ENCODE results near the gene GLG1. TPM values are rescaled to one million over a fixed set of nuclear protein-coding genes. Genes with fewer than 3 reads are reported as not detected.

GLG1 gene
- total RNA-seq, 1 donor from 2014 or later: 153 TPM

- H3K27me3 Mint-ChIP-seq (ENCODE audit: low read depth, unreplicated experiment): no peaks in the 10 kb centered on the region
- Histone ChIP-seq H3K9me3 (ENCODE audit: insufficient read depth, low read depth, low read length) (no peaks in the 10 kb centered on the region), H3K27me3 (ENCODE audit: insufficient read depth, low read length) (no peaks in the 10 kb centered on the region), H3K9ac (ENCODE audit: low read length) (no peak overlapping the region), H3K36me3 (ENCODE audit: insufficient read depth, low read length) (no peaks in the 10 kb centered on the region), H4K20me1 (ENCODE audit: insufficient read depth, low read length) (no peaks in the 10 kb centered on the region), H3K4me2 (ENCODE audit: low read length) (no peak overlapping the region), H2AFZ (ENCODE audit: low read depth, low read length) (no peak overlapping the region), H3K79me2 (ENCODE audit: insufficient read depth, low read length) (no peaks in the 10 kb centered on the region), H3K4me3 (ENCODE audit: insufficient read depth, low read depth, low read length) (no peak overlapping the region), H3K4me1 (ENCODE audit: insufficient read depth, low read length) (no peaks in the 10 kb centered on the region), H3K27ac (ENCODE audit: low read depth, low read length) (no peak overlapping the region)
- H3K27ac Mint-ChIP-seq (ENCODE audit: unreplicated experiment): no peak overlapping the region
- peaks cover 25% of the 10 kb centered on the region for H3K36me3 Mint-ChIP-seq (ENCODE audit: low read depth, unreplicated experiment)
- FAIRE-seq: no peak
- H3K4me1 Mint-ChIP-seq (ENCODE audit: low read depth, unreplicated experiment): peaks cover 1% of the 10 kb centered on the region
- no peak overlapping the region for H3K4me3 Mint-ChIP-seq (ENCODE audit: unreplicated experiment)
- H3K9me3 Mint-ChIP-seq (ENCODE audit: unreplicated experiment): no peaks in the 10 kb centered on the region
- no peak for DNase-seq (ENCODE audit: low read depth)
- no peak for TF ChIP-seq CTCF (IDR thresholded peaks at IDR 0.05; ENCODE audit: insufficient read depth, low read depth, low read length)
- no peak for TF ChIP-seq EZH2 (IDR thresholded peaks at IDR 0.05; ENCODE audit: insufficient read depth, low read length)
Measured at GRCh38 chr16:74439685-74440084, 167.2 kb downstream of the GLG1 start.

DNA sequence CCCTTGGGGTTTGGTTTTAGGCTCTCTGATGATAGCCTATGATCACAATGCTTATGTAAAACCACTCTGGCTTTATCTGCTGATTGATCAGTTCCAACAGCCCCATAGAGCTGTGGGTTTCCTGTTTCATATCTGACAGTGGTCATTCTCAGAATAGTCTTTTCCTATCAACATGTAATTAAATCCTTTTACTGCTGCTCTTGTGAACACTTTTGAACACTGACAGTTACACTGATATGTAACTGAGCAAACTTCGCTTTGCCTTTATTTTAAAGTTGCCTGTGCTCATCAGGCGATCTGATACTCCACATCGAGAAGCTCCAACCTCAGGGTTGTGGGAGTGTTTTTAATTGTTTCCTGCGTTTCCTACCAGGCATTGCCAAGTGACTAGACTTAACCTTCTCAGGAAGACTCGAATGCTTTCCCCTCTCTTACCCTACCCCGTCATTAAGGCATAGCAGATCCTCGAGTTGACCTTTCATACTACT is 168.4 kb downstream of the GLG1 start:
- Mint-ChIP-seq H3K9me3 (ENCODE audit: unreplicated experiment) (no peaks in the 10 kb centered on the region), H3K4me3 (ENCODE audit: unreplicated experiment) (no peak overlapping the region), H3K4me1 (ENCODE audit: low read depth, unreplicated experiment) (peaks cover 1% of the 10 kb centered on the region), H3K27ac (ENCODE audit: unreplicated experiment) (no peak overlapping the region), H3K36me3 (ENCODE audit: low read depth, unreplicated experiment) (peaks cover 31% of the 10 kb centered on the region), H3K27me3 (ENCODE audit: low read depth, unreplicated experiment) (no peaks in the 10 kb centered on the region)
- Histone ChIP-seq H3K9me3 (ENCODE audit: insufficient read depth, low read depth, low read length) (no peaks in the 10 kb centered on the region), H3K27me3 (ENCODE audit: insufficient read depth, low read length) (no peaks in the 10 kb centered on the region), H3K36me3 (ENCODE audit: insufficient read depth, low read length) (no peaks in the 10 kb centered on the region), H4K20me1 (ENCODE audit: insufficient read depth, low read length) (no peaks in the 10 kb centered on the region), H3K4me3 (ENCODE audit: insufficient read depth, low read depth, low read length) (no peak overlapping the region), H2AFZ (ENCODE audit: low read depth, low read length) (no peak overlapping the region), H3K4me1 (ENCODE audit: insufficient read depth, low read length) (no peaks in the 10 kb centered on the region), H3K4me2 (ENCODE audit: low read length) (no peak overlapping the region), H3K27ac (ENCODE audit: low read depth, low read length) (no peak overlapping the region), H3K9ac (ENCODE audit: low read length) (no peak overlapping the region), H3K79me2 (ENCODE audit: insufficient read depth, low read length) (no peaks in the 10 kb centered on the region)
- DNase-seq (ENCODE audit: low read depth) (no peak), FAIRE-seq (no peak)
- TF ChIP-seq EZH2 (IDR thresholded peaks at IDR 0.05; ENCODE audit: insufficient read depth, low read length) (no peak), CTCF (IDR thresholded peaks at IDR 0.05; ENCODE audit: insufficient read depth, low read depth, low read length) (no peak)

- H3K9ac ChIP-seq (ENCODE audit: low read length): no peak overlapping the region
- no peaks in the 10 kb centered on the region for H3K9me3 ChIP-seq (ENCODE audit: insufficient read depth, low read depth, low read length)
- H3K79me2 ChIP-seq (ENCODE audit: insufficient read depth, low read length): no peaks in the 10 kb centered on the region
- H3K9me3 Mint-ChIP-seq (ENCODE audit: unreplicated experiment): no peaks in the 10 kb centered on the region
- no peak overlapping the region for H3K27ac Mint-ChIP-seq (ENCODE audit: unreplicated experiment)
- H2AFZ ChIP-seq (ENCODE audit: low read depth, low read length): no peak overlapping the region
- H3K4me3 Mint-ChIP-seq (ENCODE audit: unreplicated experiment): no peak overlapping the region
- TF ChIP-seq CTCF (IDR thresholded peaks at IDR 0.05; ENCODE audit: insufficient read depth, low read depth, low read length) (no peak), EZH2 (IDR thresholded peaks at IDR 0.05; ENCODE audit: insufficient read depth, low read length) (no peak)
- DNase-seq (ENCODE audit: low read depth) (no peak), FAIRE-seq (no peak)
- H3K27me3 ChIP-seq (ENCODE audit: insufficient read depth, low read length): no peaks in the 10 kb centered on the region
- no peaks in the 10 kb centered on the region for H3K4me1 Mint-ChIP-seq (ENCODE audit: low read depth, unreplicated experiment)
- H4K20me1 ChIP-seq (ENCODE audit: insufficient read depth, low read length): no peaks in the 10 kb centered on the region
- no peaks in the 10 kb centered on the region for H3K36me3 ChIP-seq (ENCODE audit: insufficient read depth, low read length)
- no peaks in the 10 kb centered on the region for H3K27me3 Mint-ChIP-seq (ENCODE audit: low read depth, unreplicated experiment)
- H3K27ac ChIP-seq (ENCODE audit: low read depth, low read length): no peak overlapping the region
- peaks cover 16% of the 10 kb centered on the region for H3K36me3 Mint-ChIP-seq (ENCODE audit: low read depth, unreplicated experiment)
- H3K4me2 ChIP-seq (ENCODE audit: low read length): no peak overlapping the region
- H3K4me3 ChIP-seq (ENCODE audit: insufficient read depth, low read depth, low read length): no peak overlapping the region
- H3K4me1 ChIP-seq (ENCODE audit: insufficient read depth, low read length): no peaks in the 10 kb centered on the region
Measured at GRCh38 chr16:74431516-74431915, 175.4 kb downstream of the GLG1 start.
